PC-3 (cell line): ENCODE results near the gene MFSD8.
"Not testable (repeated sequence)": the region's sequence is repeated elsewhere in the genome, so short reads cannot be mapped to it uniquely, and the experiment has no call there.

Experiments used
- CTCF ChIP-seq: fragments of 300-600 bp; sonication (generic); conservative IDR thresholded peaks from 2 replicates; pipeline ENCODE4 v1.5.1; 2017; ENCODE audit warnings: antibody characterized with exemption, low read depth, mild to moderate bottlenecking, low read length
- EZH2 ChIP-seq: fragments of 300-600 bp; sonication (generic); IDR thresholded peaks from one replicate; pipeline ENCODE4 v1.6.1; 2017; ENCODE audit warnings: antibody characterized with exemption, mild to moderate bottlenecking, low read length; ENCODE audit not compliant: unreplicated experiment

DNA sequence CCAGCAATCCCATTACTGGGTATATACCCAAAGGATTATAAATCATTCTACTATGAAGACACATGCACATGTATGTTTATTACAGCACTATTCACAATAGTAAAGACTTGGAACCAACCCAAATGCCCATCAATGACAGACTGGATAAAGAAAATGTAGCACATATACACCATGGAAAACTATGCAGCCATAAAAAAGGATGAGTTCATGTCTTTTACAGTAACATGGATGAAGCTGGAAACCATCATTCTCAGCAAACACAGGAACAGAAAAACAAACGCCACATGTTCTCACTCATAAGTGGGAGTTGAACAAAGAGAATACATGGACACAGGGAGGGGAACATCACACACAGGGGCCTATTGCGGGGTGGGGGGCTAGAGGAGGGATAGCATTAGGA, 39.3 kb downstream of the MFSD8 start:
- not testable (repeated sequence) for TF ChIP-seq CTCF, EZH2
